HG03460 (cell line): ENCODE results near the gene PRRT2.
"Not testable (repeated sequence)": the region's sequence is repeated elsewhere in the genome, so short reads cannot be mapped to it uniquely, and the experiment has no call there.

Experiments
- ATAC-seq: cut with Tn5 transposase; IDR thresholded peaks from one replicate; pipeline ENCODE4 v1.9.1; 2021; ENCODE audit not compliant: unreplicated experiment

The PRRT2 gene

DNA sequence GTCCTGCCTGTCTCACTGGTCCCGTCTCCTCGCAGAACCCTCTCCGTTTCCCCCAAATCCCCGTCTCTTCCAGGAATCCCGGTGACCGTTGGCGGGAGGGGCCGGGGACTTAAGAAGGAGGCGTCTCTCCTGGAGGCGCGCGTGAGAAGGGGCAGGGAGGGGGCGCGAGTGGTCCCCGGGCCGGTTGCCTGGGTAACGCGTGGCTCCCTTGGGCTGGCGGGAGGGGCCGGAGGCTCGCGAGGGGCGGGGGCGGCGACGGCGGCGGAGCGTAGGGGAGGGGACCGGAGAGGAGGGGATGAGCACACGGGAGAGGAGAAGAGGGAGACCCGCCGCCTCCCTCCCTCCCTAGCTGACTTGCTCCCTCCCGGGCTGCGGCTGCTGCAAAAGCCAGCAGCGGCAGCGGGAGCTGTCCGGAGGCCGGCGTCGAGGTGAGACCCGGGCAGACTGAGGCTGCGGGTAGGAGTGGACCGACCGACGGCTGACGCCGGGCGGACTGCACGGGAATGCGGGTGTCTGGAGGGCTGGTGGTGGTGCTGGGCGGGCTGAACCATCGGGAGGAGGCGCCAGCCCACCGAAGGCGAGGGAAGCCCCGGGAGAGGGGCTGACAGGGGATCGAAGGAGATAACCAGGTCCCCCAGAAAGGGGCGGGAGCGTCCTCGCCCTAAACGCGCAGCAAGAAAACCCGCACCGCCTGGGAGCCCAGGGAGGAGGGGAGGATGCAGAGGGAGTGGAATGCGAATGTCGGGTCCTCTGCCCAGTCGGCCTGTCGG is at the start of gene PRRT2:
PRRT2 (plus strand) TSS at position 298 of the 770 bp plus-strand sequence. CDS start 862 bp downstream, outside the sequence.
- no peak for ATAC-seq

DNA sequence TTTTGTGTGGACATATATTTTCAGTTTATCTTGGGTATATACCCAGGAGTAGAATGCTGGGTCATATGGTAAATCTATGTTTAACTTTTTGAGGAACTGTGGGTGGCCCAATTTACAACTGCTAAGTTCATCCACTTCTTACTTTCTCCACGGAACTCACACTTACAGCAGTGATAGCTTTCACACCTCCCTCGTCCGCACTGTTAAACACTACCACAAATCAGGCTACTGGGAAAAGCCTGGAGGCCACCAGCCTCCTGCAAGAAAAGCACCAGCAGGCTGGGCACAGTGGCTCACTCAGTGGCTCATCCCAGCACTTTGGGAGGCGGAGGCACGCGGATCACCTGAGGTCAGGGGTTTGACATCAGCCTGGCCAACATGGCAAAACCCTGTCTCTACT is 48.7 kb upstream of the PRRT2 start:
- ATAC-seq = no peak

DNA sequence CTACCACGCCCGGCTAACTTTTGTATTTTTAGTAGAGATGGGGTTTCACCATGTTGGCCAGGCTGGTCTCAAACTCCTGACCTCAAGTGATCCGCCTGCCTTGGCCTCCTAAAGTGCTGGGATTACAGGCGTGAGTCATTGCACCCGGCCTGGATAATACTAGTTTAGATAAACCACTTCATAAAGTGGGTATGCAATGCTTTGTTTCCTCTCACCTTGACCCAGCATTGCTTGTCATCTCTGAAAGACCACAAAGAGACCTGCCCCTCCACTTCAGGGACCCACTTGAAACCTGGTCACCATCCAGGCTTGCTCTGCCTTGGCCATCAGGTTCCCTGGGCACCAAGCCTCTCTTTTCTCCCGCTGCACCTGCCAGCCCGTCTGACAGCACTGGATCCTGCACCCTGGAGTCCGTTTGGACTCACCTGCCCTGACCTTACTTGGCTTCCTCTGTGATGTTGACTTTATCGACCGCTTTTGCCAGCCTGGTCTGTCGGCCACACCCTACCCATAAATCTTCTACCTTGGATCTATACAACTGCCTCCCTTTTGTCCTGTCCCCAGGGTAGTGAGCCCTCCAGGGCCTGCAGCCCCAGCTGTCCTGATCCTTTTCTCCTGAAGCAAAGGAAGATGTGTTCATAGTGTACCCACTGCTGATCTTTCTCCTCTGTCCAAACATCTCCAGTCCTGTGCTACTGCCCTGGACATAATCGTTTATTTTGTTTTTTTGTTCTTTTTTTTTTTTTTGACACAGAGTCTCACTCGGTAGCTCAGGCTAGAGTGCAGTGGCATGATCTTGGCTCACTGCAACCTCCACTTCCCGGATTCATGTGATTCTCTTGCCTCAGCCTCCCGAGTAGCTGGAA is 46.6 kb upstream of the PRRT2 start:
- ATAC-seq = no peak

DNA sequence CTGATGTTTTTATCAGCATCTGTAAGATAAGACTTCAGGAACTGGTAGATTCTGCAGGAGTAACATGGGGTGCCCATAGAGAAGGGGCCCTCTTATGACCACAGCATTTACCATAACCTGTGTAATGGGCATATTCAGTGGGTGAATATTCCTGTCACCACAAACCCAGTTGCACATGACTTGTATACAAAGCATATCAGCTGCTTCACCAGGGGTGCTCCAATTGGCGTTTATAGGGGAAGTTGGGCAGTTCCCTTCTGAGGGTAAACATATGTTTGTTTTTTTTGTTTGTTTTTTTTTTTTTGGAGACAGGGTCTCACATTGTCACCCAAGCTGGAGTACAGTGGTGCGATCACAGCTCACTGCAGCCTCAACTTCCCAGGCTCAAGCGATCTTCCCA is 45.4 kb upstream of the PRRT2 start:
- ATAC-seq = no peak

DNA sequence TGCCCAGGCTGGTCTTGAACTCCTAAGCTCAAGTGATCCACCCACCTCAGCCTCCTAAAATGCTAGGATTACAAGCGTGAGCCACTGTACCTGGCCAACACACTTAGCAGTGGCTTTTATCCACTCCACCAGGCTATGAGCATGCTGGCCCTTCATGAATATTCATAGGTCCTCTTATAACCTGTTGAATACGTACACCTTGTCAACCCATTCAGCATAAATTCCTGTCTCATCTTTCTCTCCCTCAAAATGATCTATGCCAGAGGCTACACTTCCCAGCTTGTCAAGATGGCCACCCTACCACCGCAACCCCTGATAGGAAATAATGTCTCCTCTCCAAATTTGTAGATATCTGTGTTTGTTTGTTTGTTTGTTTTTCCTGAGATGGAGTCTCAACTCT is 44.9 kb upstream of the PRRT2 start:
- ATAC-seq = no peak

DNA sequence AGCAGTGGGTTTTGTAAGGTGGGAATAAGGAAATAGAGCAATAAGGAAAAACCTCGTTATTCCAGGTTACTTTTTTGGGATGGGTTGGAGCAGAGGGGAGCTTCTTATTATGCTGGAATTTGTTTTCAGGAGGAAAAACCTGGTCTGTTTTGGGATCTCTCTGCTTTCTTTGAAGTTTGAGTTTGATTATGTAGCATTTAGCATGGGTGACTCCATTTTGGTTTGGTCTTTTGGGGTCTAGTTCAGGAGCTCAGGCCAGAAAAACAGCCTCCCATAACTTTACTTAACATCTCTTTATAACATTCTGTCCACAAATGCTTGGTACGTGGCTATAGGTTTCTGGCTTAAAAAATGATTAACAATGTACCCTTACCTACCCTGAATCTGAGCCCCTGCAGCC is 42.5 kb upstream of the PRRT2 start:
- no peak for ATAC-seq

DNA sequence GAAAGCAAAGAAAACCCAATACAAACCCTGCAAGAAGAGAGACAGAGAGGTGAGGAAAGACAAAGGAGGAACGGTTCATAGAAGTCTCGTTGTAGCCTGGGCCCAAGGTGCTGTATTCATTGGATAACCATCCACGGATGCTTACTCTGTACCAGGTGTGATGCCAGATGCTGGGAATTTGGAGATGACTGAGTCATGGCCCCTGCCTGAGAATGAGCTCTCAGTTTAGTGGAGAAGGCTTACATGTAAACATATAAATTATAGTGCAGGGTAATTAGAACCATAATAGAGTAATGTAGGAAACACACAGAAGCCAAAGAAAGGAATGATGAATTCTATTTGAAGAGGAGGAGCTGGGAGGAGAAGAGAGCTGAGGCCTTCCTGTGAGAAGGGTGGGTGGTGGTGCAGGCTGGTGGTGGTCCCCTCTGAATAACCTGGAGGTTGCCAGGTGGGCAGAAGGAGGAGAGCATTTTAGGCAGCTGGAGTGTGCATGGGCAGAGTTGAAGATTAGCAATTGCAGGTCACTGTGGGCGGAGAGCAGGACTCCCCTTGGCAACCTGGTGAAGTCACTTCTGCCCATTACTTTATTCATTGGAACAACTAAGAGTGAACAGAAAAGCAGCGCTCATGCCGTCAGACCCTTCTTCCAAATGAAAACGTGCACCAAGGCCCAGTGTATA is 41.6 kb upstream of the PRRT2 start:
- ATAC-seq = no peak

DNA sequence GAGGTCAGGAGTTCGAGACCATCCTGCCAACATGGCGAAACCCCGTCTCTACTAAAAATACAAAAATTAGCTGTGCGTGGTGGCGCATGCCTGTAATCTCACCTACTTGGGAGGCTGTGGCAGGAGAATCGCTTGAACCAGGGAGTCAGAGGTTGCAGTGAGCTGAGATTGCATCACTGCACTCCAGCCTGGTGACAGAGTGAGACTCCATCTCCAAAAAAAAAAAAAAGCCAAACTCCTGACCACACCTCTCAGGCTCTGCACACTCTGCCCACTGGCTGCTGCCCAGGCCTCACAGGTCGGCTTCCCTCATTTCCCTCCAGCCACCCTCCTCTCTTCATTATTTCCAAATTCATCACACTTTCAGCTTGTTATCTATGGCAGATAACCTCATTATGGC is 39.7 kb upstream of the PRRT2 start:
- not testable (repeated sequence) for ATAC-seq

DNA sequence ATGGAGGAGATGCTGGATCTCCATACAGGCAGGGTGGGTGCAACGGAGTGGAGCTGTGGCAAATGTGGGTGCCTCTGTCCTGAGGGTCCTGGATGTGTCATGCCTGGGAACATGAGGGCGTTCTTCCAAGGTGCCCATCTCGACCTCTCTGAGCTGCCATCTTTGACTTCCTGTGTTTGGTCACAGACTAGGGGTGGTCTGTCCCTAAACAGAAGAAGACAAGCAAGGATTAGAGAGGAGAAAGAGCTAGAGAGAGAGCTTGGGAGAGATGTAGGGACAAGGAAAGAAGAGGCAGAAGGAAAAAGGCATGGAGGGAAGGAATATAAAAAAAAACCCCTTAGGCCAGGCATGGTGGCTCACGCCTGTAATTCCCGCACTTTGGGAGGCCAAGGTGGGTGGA is 37.3 kb upstream of the PRRT2 start:
- no peak for ATAC-seq

DNA sequence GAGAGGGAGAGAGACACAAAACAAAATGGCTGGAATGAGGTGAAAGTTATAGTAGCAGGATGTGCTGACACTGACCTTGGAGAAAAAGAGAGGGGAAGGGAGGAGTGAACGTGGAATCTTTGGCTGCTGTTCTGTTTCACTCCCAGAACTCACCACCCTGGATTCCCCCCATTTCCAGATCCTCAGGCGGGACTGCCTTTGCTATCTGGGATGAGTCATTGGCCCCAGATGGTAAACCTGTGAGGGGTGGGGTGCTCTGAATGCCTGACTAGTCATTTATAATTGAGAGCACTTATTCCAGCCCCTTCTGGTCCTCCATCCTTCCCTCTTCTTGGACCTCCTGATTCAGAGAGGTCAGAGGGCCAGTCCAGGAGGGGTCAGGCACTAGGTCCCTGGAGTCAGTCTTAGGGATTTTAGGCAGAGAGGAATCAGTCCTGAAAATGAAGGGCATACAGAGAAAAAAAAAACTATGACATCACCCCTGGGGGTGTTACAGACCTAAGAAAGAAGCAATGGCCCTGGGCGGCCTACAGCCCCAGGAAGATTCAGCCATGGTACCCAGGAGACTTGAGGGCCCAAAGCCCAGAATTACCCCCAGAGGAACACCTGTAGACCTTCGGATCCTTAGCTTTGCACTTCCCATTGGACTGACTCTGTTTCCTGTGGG is 36.1 kb upstream of the PRRT2 start:
- no peak for ATAC-seq

DNA sequence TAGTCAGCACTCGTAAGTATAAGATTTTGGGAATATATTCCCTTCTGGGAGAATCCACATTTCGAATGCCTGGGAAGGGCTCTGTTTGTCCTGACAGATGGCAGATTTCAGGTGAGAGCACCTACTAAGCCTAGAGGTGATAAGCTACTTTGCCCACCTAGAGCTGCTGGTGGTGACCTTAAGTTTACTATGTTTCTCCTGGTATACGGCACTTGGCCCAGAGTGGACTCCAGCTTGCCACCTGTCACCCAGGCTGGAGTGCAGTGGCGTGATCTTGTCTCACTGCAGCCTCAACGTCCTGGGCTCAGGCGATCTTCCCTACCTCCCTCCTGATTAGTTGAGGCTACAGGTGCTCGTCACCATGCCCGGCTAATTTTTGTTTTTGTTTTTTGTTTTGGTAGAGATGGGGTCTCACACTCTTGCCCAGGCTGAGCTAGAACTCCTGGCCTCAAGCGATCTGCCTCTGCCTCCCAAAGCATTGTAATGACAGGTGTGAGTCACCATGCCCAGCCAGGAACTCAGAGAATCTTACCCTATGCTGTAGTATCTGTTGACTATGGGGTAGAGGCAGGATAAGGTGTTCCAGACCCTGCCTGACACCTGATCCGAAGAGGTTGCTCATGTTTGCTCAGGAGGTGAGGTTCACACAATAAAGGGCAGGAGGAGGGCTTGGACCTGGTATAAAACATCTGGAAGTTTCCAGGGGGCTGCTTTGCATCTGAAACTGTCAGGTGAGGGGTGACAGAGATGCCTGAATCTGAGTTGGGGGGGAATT is 34.2 kb upstream of the PRRT2 start, which contains the start of gene ZG16:
ZG16 (plus strand) TSS at position 681 of the 775 bp plus-strand sequence. CDS start 1,011 bp downstream, outside the sequence.
- no peak for ATAC-seq

DNA sequence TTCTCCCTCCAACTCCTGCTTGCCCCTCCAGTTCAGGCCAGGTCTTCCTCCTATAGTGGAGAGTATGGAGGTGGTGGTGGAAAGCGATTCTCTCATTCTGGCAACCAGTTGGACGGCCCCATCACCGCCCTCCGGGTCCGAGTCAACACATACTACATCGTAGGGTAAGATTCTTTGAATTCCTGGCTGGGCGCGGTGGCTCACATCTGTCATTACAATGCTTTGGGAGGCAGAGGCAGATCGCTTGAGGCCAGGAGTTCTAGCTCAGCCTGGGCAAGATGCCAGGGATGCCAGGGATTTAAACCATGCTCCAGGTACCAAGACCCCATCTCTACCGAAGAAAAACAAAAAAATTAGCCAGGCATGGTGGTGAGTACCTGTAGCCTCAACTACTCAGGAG is 32.5 kb upstream of the PRRT2 start:
- ATAC-seq = no peak

DNA sequence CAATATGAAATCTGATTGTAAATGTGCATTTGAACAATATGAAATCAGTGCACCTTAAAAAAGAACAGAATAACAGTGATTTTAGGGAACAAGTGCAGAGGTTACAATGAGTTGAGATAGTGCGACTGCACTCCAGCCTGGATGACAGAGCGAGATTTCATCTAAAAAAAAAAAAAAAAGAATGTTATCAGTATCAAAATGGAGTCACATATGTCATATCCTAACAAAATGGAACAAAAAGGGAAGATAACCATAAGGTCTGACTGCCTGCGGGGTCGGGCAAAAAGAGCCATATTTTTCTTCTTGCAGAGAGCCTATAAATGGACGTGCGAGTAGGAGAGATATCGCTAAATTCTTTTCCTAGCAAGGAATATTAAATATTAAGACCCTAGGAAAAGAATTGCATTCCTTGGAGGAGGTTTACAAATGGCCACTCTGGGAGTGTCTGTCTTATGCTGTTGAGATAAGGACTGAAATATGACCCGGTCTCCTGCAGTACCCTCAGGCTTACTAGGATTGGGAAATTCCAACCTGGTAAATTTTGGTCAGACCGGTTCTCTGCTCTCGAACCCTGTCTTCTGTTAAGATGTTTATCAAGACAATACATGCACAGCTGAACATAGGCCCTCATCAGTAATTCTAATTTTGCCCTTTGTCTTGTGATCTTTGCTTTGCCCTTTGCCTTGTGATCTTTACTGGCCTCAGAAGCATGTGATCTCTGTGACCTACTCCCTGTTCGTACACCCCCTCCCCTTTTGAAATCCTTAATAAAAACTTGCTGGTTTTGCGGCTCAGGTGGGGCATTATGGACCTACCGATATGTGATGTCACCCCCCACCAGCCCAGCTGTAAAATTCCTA is 28.7 kb upstream of the PRRT2 start:
- ATAC-seq = not testable (repeated sequence)

DNA sequence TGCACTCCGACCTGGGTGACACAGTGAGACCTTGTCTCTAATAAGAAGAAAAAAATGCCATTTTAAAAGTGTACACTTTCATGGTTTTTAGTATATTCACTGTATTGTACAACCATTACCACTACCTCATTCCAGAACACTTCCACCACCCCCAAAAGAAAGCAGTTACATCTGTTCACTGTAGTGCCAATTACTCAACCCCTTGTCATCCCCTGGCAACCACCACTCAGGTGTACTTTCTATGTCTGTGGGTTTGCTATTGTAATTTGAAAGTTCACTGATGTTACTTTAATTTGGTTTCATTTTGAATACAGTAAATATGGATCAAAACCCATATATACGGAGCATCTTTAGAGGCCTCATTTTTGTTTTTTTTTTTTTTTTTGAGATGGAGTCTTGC is 27.8 kb upstream of the PRRT2 start:
- no peak for ATAC-seq

DNA sequence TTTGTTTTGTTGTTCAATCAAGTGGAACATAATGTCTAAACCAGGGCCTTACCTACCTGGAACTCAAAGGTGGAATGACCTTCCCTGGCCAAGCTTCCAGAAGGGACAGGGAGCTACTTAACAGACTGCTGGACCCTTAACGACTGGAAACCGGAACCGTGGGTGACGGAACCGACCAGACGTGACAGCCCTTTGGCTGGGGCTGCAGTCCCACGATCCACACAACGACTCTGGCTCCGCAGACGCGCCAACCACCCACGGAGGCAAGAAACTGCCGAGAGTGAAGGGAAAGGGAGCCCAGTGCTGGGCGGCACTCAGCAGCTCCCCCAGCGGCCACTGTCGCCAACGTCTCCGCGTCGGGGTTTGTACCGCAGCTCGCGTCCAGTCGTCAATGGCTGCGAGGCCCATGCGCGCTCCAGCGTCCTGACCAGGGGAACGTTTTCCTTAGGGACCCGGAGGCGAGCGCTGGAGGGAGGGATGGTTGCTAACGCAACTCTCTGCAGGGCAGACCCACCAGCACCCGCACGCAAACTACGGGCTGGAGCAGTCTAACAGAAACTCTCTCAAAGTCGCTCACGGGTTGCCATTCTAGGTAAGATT is 27.0 kb upstream of the PRRT2 start:
- ATAC-seq = no peak

DNA sequence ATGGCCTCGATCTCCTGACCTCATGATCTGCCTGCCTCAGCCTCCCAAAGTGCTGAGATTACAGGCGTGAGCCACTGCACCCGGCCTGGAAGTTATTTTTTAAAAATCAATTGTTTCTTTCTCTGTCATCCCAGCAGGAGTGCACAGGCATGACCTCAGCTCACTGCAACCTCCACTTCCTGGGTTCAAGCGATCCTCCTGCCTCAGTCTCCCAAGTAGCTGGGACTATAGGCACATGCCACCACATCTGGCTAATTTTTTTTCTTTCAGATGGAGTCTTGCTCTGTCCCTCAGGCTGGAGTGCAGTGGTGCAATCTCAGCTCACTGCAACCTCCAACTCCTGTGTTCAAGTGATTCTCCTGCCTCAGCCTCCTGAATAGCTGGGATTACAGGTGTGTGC is 24.8 kb upstream of the PRRT2 start:
- not testable (repeated sequence) for ATAC-seq

DNA sequence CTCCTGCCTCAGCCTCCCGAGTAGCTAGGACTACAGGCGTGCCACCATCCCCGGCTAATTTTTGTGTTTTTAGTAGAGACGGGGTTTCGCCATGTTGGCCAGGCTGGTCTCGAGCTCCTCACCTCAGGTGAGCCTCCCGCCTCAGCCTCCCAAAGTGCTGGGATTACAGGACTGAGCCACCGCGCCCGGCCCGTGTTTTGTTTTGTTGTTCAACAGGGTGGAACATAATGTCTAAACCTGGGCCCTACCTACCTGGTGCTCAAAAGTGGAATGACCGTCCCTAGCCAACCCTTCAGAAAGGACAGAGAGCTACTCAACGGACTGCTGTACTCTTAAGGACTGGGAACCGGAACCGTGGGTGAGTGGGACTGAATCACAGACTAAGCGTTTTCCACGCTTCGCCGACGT is 22.2 kb upstream of the PRRT2 start:
- ATAC-seq = peak; percentile 6

DNA sequence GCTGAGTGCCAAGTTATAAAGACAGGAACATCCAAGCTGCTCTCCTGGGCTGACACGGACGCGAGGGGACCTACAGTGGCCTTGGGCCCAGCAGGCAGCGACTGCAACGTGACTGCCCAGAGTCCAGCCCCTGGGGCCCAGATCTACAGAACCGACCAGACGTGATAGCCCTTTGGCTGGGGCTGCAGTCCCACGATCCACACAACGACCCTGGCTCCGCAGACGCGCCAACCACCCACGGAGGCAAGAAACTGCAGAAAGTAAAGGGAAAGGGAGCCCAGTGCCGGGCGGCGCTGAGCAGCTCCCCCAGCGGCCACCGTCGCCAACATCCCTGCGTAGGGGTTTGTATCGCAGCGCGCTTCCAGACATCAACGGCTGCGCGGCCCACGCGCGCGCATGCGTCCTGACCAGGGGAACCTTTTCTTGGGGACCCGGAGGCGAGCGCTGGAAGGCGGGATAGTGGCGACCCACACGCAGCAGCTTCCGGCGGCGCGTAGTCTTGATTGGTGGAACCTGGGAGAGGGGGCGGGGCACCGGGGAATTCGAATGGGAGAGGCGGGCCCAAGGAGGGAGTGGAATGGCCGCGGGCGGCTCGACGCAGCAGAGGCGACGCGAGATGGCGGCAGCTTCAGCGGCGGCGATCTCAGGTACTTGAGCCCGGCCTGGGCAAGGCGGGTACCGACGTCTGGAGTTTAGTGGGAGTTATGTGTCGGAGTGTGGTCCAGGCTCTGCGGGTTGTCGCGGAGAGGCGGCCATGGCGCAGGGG is 21.6 kb upstream of the PRRT2 start, which contains the start of gene KIF22:
KIF22 (plus strand) TSS at position 569 of the 766 bp plus-strand sequence; CDS start at position 578, 9 bp downstream.
- peak; percentile 87 for ATAC-seq
